H1 (cell line): ENCODE data around the gene CBLB. TPM values are rescaled to one million over a fixed set of nuclear protein-coding genes. Genes with fewer than 3 reads are reported as not detected.

Experiments used
- CTCF ChIA-PET: fragments of 300-600 bp; sonication (Branson Sonifier 250); formaldehyde crosslinking; loops from one replicate; lab custom pipeline; 2021; ENCODE audit not compliant: partially characterized antibody; lab: Charles Lee
- POLR2A ChIA-PET: fragments of 300-600 bp; sonication (Branson Sonifier 250); formaldehyde crosslinking; loops from one replicate; lab custom pipeline; 2021; ENCODE audit warnings: inconsistent platforms; ENCODE audit not compliant: partially characterized antibody; lab: Charles Lee
- DNase-seq, 2 experiments: peaks; one replicate each; pipeline versions ENCODE4 v3.0.0 to v3.0.0-alpha.2; 2010 to 2022; ENCODE audit warnings: low spot score in 2 of 2, low read depth in 1 of 2, mixed read lengths in 1 of 2
- FAIRE-seq: peaks from 2 replicates; lab custom pipeline; 2011; peaks lifted over from hg19 to GRCh38; lab: Jason Lieb, UNC
- H2AFZ ChIP-seq: 2 replicates; pipeline ENCODE4 v1.8.1; 2012; ENCODE audit warnings: low read length, inconsistent platforms
- H2AK5ac ChIP-seq: 2 replicates; pipeline ENCODE4 v1.6.1; 2013; ENCODE audit warnings: low read depth, low read length
- H2BK120ac ChIP-seq: replicated peaks from 2 replicates; pipeline ENCODE3; 2013; ENCODE audit warnings: low read depth, low read length, inconsistent platforms
- H2BK12ac ChIP-seq: 2 replicates; pipeline ENCODE4 v1.6.1; 2013; ENCODE audit warnings: low read depth, low read length
- H2BK15ac ChIP-seq: 2 replicates; pipeline ENCODE4 v1.6.1; 2013; ENCODE audit warnings: low read length
- H2BK20ac ChIP-seq: 2 replicates; pipeline ENCODE4 v1.6.1; 2013; ENCODE audit warnings: low read length
- H2BK5ac ChIP-seq: 2 replicates; pipeline ENCODE4 v1.6.1; 2013; ENCODE audit warnings: low read depth, low read length
- H3K14ac ChIP-seq: 2 replicates; pipeline ENCODE4 v1.6.1; 2013; ENCODE audit warnings: inconsistent platforms; ENCODE audit not compliant: insufficient read length
- H3K18ac ChIP-seq: 2 replicates; pipeline ENCODE4 v1.6.1; 2013; ENCODE audit warnings: low read length; ENCODE audit errors: extremely low read depth
- H3K23ac ChIP-seq: 2 replicates; pipeline ENCODE4 v1.6.1; 2013; ENCODE audit warnings: inconsistent platforms; ENCODE audit not compliant: insufficient read length
- H3K23me2 ChIP-seq: 2 replicates; pipeline ENCODE4 v1.6.1; 2013; ENCODE audit warnings: low read depth, low read length
- H3K27ac ChIP-seq: 2 replicates; pipeline ENCODE4 v1.6.1; 2011; ENCODE audit warnings: low read depth, low read length, inconsistent platforms
- H3K27me3 ChIP-seq, 4 experiments: replicated peaks in 1 of 4; 1 replicate in 1 of 4; 2 replicates in 3 of 4; pipeline versions ENCODE4 v1.6.1 to v1.8.1; 2011 to 2013; ENCODE audit warnings: low read length in 3 of 4, mild to moderate bottlenecking in 3 of 4, inconsistent platforms in 2 of 4, mixed read lengths in 2 of 4, moderate library complexity in 1 of 4; ENCODE audit not compliant: control insufficient read depth in 3 of 4, insufficient read depth in 3 of 4; ENCODE audit errors: extremely low read depth in 1 of 4
- H3K36me3 ChIP-seq, 4 experiments: 2 replicates each; pipeline versions ENCODE4 v1.6.1 to v1.8.1; 2011 to 2013; ENCODE audit warnings: mild to moderate bottlenecking in 4 of 4, low read length in 3 of 4, moderate library complexity in 2 of 4, control low read depth in 1 of 4, inconsistent platforms in 1 of 4; ENCODE audit not compliant: insufficient read depth in 4 of 4, control insufficient read depth in 2 of 4
- H3K4ac ChIP-seq: replicated peaks from 2 replicates; pipeline ENCODE3; 2013; ENCODE audit warnings: low read length, low read depth, mixed read lengths, inconsistent platforms; ENCODE audit not compliant: insufficient read length
- H3K4me1 ChIP-seq, 4 experiments: replicated peaks in 1 of 4; 1 replicate in 1 of 4; 2 replicates in 3 of 4; pipeline versions ENCODE4 v1.6.1 to v1.8.1; 2011 to 2013; ENCODE audit warnings: low read length in 3 of 4, inconsistent platforms in 2 of 4, mixed read lengths in 1 of 4; ENCODE audit not compliant: insufficient read depth in 4 of 4, control insufficient read depth in 3 of 4
- H3K4me2 ChIP-seq, 2 experiments: 2 replicates each; pipeline versions ENCODE4 v1.6.1 to v1.8.1; 2011 to 2013; ENCODE audit warnings: low read depth in 2 of 2, low read length in 2 of 2, control low read depth in 1 of 2, inconsistent platforms in 1 of 2, mild to moderate bottlenecking in 1 of 2; ENCODE audit not compliant: insufficient read depth in 1 of 2
- H3K4me3 ChIP-seq, 4 experiments: fragments of 200-600, 300-600 bp in 1 of 4; sonication (generic), shearing (Covaris generic), sonication (Bioruptor Twin) in 1 of 4; 2 replicates each; pipeline versions ENCODE4 v1.5.1 to v1.8.1; 2011 to 2016; ENCODE audit warnings: low read length in 4 of 4, low read depth in 3 of 4, control low read depth in 2 of 4, inconsistent platforms in 2 of 4, mild to moderate bottlenecking in 2 of 4, mixed read lengths in 1 of 4, moderate library complexity in 1 of 4; ENCODE audit not compliant: insufficient read depth in 2 of 4; ENCODE audit errors: extremely low read depth in 1 of 4
- H3K56ac ChIP-seq: replicated peaks from 2 replicates; pipeline ENCODE3; 2013; ENCODE audit warnings: low read depth, mild to moderate bottlenecking, mixed read lengths, low read length, inconsistent platforms; ENCODE audit not compliant: insufficient read length
- H3K79me1 ChIP-seq: 2 replicates; pipeline ENCODE4 v1.6.1; 2013; ENCODE audit warnings: low read depth, low read length, control low read depth
- H3K79me2 ChIP-seq, 2 experiments: 2 replicates each; pipeline versions ENCODE4 v1.6.1 to v1.8.1; 2012 to 2013; ENCODE audit warnings: low read length in 2 of 2, mild to moderate bottlenecking in 2 of 2, inconsistent platforms in 1 of 2; ENCODE audit not compliant: insufficient read depth in 2 of 2, control insufficient read depth in 1 of 2
- H3K9ac ChIP-seq, 4 experiments: replicated peaks in 1 of 4; 1 replicate in 1 of 4; 2 replicates in 3 of 4; pipeline versions ENCODE4 v1.6.1 to v1.8.1; 2011 to 2013; ENCODE audit warnings: low read depth in 3 of 4, low read length in 3 of 4, control low read depth in 2 of 4, mild to moderate bottlenecking in 2 of 4, moderate library complexity in 2 of 4, inconsistent platforms in 1 of 4; ENCODE audit errors: extremely low read depth in 1 of 4
- H3K9me3 ChIP-seq, 2 experiments: 2 replicates each; pipeline versions ENCODE4 v1.6.1 to v1.8.1; 2012 to 2013; ENCODE audit warnings: mild to moderate bottlenecking in 2 of 2, moderate library complexity in 2 of 2, control low read depth in 1 of 2, inconsistent platforms in 1 of 2, low read depth in 1 of 2, low read length in 1 of 2, mixed read lengths in 1 of 2; ENCODE audit not compliant: insufficient read depth in 2 of 2
- H4K20me1 ChIP-seq, 2 experiments: replicated peaks in 1 of 2; 2 replicates each; pipeline versions ENCODE3 to v1.8.1; 2011 to 2013; ENCODE audit warnings: inconsistent platforms in 2 of 2, low read length in 2 of 2, mild to moderate bottlenecking in 1 of 2; ENCODE audit not compliant: insufficient read depth in 2 of 2, control insufficient read depth in 1 of 2
- H4K5ac ChIP-seq: 2 replicates; pipeline ENCODE4 v1.6.1; 2013; ENCODE audit warnings: low read length, low read depth, mixed read lengths, inconsistent platforms; ENCODE audit not compliant: insufficient read length
- H4K8ac ChIP-seq: 2 replicates; pipeline ENCODE4 v1.8.0; 2013; ENCODE audit warnings: mild to moderate bottlenecking, moderate library complexity, low read length, inconsistent platforms; ENCODE audit not compliant: insufficient read depth; ENCODE audit errors: extremely low read depth
- H4K91ac ChIP-seq: replicated peaks from 2 replicates; pipeline ENCODE3; 2013; ENCODE audit warnings: low read length, mixed read lengths, inconsistent platforms; ENCODE audit not compliant: insufficient read length
- BRCA1 ChIP-seq: IDR thresholded peaks from 2 replicates; pipeline ENCODE4 v1.6.1; 2012; ENCODE audit warnings: low read depth, low read length, improper control_type of control experiment
- CHD2 ChIP-seq: IDR thresholded peaks from 2 replicates; pipeline ENCODE4 v1.6.1; 2012; ENCODE audit warnings: low read length, improper control_type of control experiment
- GABPA ChIP-seq: IDR thresholded peaks from 2 replicates; pipeline ENCODE4 v1.6.1; 2011; ENCODE audit warnings: mild to moderate bottlenecking, low read length, moderate library complexity, borderline replicate concordance; ENCODE audit not compliant: insufficient read depth
- HDAC2 ChIP-seq, 2 experiments: fragments of 300-600 bp in 1 of 2; sonication (generic) in 1 of 2; IDR thresholded peaks; 2 replicates each; pipeline ENCODE4 v1.6.1; 2011 to 2012; ENCODE audit warnings: low read depth in 2 of 2, low read length in 2 of 2, mild to moderate bottlenecking in 2 of 2, moderate library complexity in 2 of 2, borderline replicate concordance in 1 of 2, inconsistent platforms in 1 of 2
- POLR2A ChIP-seq, 2 experiments: IDR thresholded peaks; 1 replicate in 1 of 2; 2 replicates in 1 of 2; pipeline ENCODE4 v1.6.1; 2011; ENCODE audit warnings: low read depth in 2 of 2, low read length in 2 of 2, mild to moderate bottlenecking in 2 of 2; ENCODE audit errors: control extremely low read depth in 1 of 2
- RBBP5 ChIP-seq: IDR thresholded peaks from 2 replicates; pipeline ENCODE4 v1.7.1; 2012; ENCODE audit warnings: low read depth, mild to moderate bottlenecking, inconsistent platforms, low read length, moderate library complexity, borderline replicate concordance
- SIN3A ChIP-seq, 2 experiments: IDR thresholded peaks in 1 of 2; conservative IDR thresholded peaks in 1 of 2; 2 replicates each; pipeline ENCODE4 v1.6.1; 2011 to 2012; ENCODE audit warnings: low read length in 2 of 2, improper control_type of control experiment in 1 of 2, low read depth in 1 of 2, mild to moderate bottlenecking in 1 of 2
- TAF7 ChIP-seq: optimal IDR thresholded peaks from 2 replicates; pipeline ENCODE3; 2011; ENCODE audit warnings: low read depth, mild to moderate bottlenecking, inconsistent platforms, low read length, moderate library complexity, borderline replicate concordance
- TBP ChIP-seq: IDR thresholded peaks from 2 replicates; pipeline ENCODE4 v1.6.1; 2011; ENCODE audit warnings: low read depth, low read length, improper control_type of control experiment
- TCF12 ChIP-seq: IDR thresholded peaks from 2 replicates; pipeline ENCODE4 v1.6.1; 2011; ENCODE audit warnings: low read depth, mild to moderate bottlenecking, low read length
- TEAD4 ChIP-seq: IDR thresholded peaks from 2 replicates; pipeline ENCODE4 v1.6.1; 2012; ENCODE audit warnings: low read depth, low read length, inconsistent platforms, mixed read lengths
- WGBS, 2 experiments: shearing (Covaris generic) in 1 of 2; methylation state at CpG; one replicate each; pipeline versions ENCODE4 v1.1.6 to v1.1.7; 2013 to 2015; ENCODE audit warnings: low lambda C conversion rate in 2 of 2, mixed read lengths in 2 of 2, inconsistent platforms in 1 of 2, low coverage in 1 of 2, missing lambda C conversion rate in 1 of 2; ENCODE audit not compliant: insufficient replicate concordance in 2 of 2, insufficient coverage in 1 of 2, insufficient read length in 1 of 2; ENCODE audit errors: extremely low coverage in 1 of 2, missing lambda C conversion rate in 1 of 2; 5-methylcytosine and 5-hydroxymethylcytosine counted together
- polyA plus RNA-seq, 7 experiments: library from polyadenylated mRNA; depleted of rRNA in 3 of 7; stranded (reverse) in 5 of 7; unstranded in 2 of 7; fragments of >200 nt in 5 of 7; fragments of 200-250 nt in 2 of 7; gene quantifications; 1 replicate in 5 of 7; 2 replicates in 1 of 7; 4 replicates in 1 of 7; pipeline versions ENCODE4 v1.2.1 to v1.2.3, GENCODE V29; 2011 to 2013; ENCODE audit warnings: missing spikeins in 2 of 7, mixed read lengths in 2 of 7
- total RNA-seq: library from RNA; stranded (reverse); fragmentation: NEBNext Ultra II Directional; extraction: Animal tissue kit (Norgen Biotek cat#: 25700); gene quantifications from 2 replicates; pipeline ENCODE4 v1.2.1, GENCODE V29; 2021

The CBLB gene
- total and polyA plus RNA-seq, 2 of the 8 experiments (the other 6 are each of a cell fraction or from before 2014, with no cell fraction given), result 14.5 to 26.0 TPM

GRCh38 chr3:105862217-105862616, 6.6 kb downstream of the CBLB start:
- H3K9ac ChIP-seq, result no peak overlapping the region
- TF ChIP-seq GABPA (no peak), TBP (no peak), CHD2 (no peak), TAF7 (no peak), BRCA1 (no peak), RBBP5 (no peak), POLR2A (IDR thresholded peaks at IDR 0.05; ENCODE audit: control extremely low read depth in 1 of 2, low read depth in 2 of 2, low read length in 2 of 2) (no peak), TEAD4 (no peak), TCF12 (no peak), HDAC2 (IDR thresholded peaks at IDR 0.05; ENCODE audit: borderline replicate concordance in 1 of 2, low read depth in 2 of 2, low read length in 2 of 2) (no peak), SIN3A (conservative IDR thresholded peaks at IDR 0.05 in 1 of 2, IDR thresholded peaks at IDR 0.05 in 1 of 2; ENCODE audit: low read depth in 1 of 2, low read length in 2 of 2) (no peak)
- no peak overlapping the region for H4K5ac ChIP-seq
- no peak overlapping the region for H2BK20ac ChIP-seq
- no peaks in the 10 kb centered on the region for H4K20me1 ChIP-seq
- no peaks in the 10 kb centered on the region; a peak in 1 of 7 replicates for H3K4me1 ChIP-seq
- H3K23ac ChIP-seq, result no peak overlapping the region
- H3K9me3 ChIP-seq, result no peaks in the 10 kb centered on the region
- no peak overlapping the region for H3K14ac ChIP-seq
- H3K4ac ChIP-seq, result no peak overlapping the region
- ChIA-PET POLR2A (interaction anchor here (0.8 kb wide), 1 partner anchor 49 kb away, joined by 3 read pairs; no protein-coding TSS in a partner anchor), CTCF (no interaction called here)
- no peak for FAIRE-seq
- no peak overlapping the region for H3K18ac ChIP-seq
- H2BK12ac ChIP-seq, result no peak overlapping the region
- no peak overlapping the region for H2BK15ac ChIP-seq
- no peak overlapping the region for H4K91ac ChIP-seq
- no peak overlapping the region for H3K56ac ChIP-seq
- WGBS, 2 experiments, result 93% methylated on average over 3 of the region's 3 CpGs; no CpG with 5 or more reads in 1 of the 2 experiments
- H3K36me3 ChIP-seq, result peaks cover 0 to 31% (median 0%) of the 10 kb centered on the region in 4 experiments; a peak in 2 of 8 replicates
- H3K23me2 ChIP-seq, result peaks cover 2% of the 10 kb centered on the region; the same call in 1 of the 2 replicates
- no peak overlapping the region for H2AK5ac ChIP-seq
- H3K79me1 ChIP-seq, result no peaks in the 10 kb centered on the region; the same call in 1 of the 2 replicates
- no peak overlapping the region for H4K8ac ChIP-seq
- H3K27me3 ChIP-seq, result no peaks in the 10 kb centered on the region
- no peak overlapping the region for H2BK5ac ChIP-seq
- H3K79me2 ChIP-seq, result peaks cover 0 to 88% of the 10 kb centered on the region in 2 experiments; a peak in 3 of 4 replicates
- no peak overlapping the region for H3K27ac ChIP-seq
- H2AFZ ChIP-seq, result no peak overlapping the region
- no peak overlapping the region for H3K4me2 ChIP-seq
- H3K4me3 ChIP-seq, result no peak overlapping the region
- no peak overlapping the region for H2BK120ac ChIP-seq
- DNase-seq, result no peak
